HEK293T (cell line): Measurements from ENCODE around the gene CRYBG1.

Source experiments
- ARNT ChIP-seq: fragments of 450-650 bp; IDR thresholded peaks from 2 replicates; pipeline ENCODE4 v1.6.1; 2017; ENCODE audit warnings: mild to moderate bottlenecking
- BHLHE40 ChIP-seq: fragments of 450-650 bp; IDR thresholded peaks from 2 replicates; pipeline ENCODE4 v1.6.1; 2016; ENCODE audit warnings: mild to moderate bottlenecking, moderate library complexity, borderline replicate concordance
- FOXA1 ChIP-seq: fragments of 450-650 bp; IDR thresholded peaks from 2 replicates; pipeline ENCODE4 v1.6.1; 2016; ENCODE audit warnings: mild to moderate bottlenecking
- FOXM1 ChIP-seq: fragments of 450-650 bp; IDR thresholded peaks from 2 replicates; pipeline ENCODE4 v1.6.1; 2017; ENCODE audit warnings: mild to moderate bottlenecking, borderline replicate concordance
- NFRKB ChIP-seq: fragments of 450-650 bp; IDR thresholded peaks from 2 replicates; pipeline ENCODE4 v1.6.1; 2016; ENCODE audit warnings: mild to moderate bottlenecking, moderate library complexity
- TARDBP ChIP-seq: fragments of 450-650 bp; IDR thresholded peaks from 2 replicates; pipeline ENCODE4 v1.6.1; 2016
- ZNF384 ChIP-seq: fragments of 450-650 bp; IDR thresholded peaks from 2 replicates; pipeline ENCODE4 v1.6.1; 2016
- TF ChIP-seq, protein P1 (sequence below): fragments of 450-650 bp; IDR thresholded peaks from 2 replicates; pipeline ENCODE4 v1.6.1; 2016

DNA sequence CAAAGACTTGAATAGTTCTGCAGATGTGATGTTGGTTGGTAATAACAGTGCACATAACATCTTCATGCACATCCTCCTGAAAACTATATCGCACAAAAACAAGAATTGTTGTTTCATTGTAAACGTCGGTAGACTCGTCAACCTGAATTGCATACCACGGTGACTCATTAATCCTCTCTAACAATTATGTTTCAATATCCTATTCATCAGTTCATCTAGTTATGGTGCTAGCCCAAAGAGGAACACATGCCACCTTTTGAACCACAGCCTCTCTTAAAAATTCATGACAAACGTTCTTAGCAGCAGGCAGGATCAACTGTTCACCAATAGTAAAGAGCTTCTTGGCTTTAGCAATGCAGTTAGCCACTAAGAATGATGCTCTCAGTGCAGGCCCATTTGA is 25.0 kb downstream of the CRYBG1 start:
- no peak for TF ChIP-seq ZNF384
- TF ChIP-seq, protein P1, sequence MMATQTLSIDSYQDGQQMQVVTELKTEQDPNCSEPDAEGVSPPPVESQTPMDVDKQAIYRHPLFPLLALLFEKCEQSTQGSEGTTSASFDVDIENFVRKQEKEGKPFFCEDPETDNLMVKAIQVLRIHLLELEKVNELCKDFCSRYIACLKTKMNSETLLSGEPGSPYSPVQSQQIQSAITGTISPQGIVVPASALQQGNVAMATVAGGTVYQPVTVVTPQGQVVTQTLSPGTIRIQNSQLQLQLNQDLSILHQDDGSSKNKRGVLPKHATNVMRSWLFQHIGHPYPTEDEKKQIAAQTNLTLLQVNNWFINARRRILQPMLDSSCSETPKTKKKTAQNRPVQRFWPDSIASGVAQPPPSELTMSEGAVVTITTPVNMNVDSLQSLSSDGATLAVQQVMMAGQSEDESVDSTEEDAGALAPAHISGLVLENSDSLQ = no peak
- no peak for TF ChIP-seq BHLHE40
- no peak for TF ChIP-seq ARNT
- no peak for TF ChIP-seq FOXA1
- TF ChIP-seq FOXM1 = no peak
- TF ChIP-seq TARDBP = no peak
- no peak for TF ChIP-seq NFRKB
